BJ (cell line): ENCODE measurements around the gene CENPA. TPM values are rescaled to one million over a fixed set of nuclear protein-coding genes. Genes with fewer than 3 reads are reported as not detected.
A peak's percentile ranks its signal among the peaks of the same experiment; 100 is the strongest.

Experiments
- CTCF ChIA-PET: fragments of 350-600 bp; formaldehyde crosslinking; extraction: SDS; loops from one replicate; lab custom pipeline; 2021; ENCODE audit warnings: antibody characterized with exemption, inconsistent platforms; lab: Yijun Ruan, JAX
- POLR2A ChIA-PET: fragments of 300-600 bp; sonication (Branson Sonifier 250); formaldehyde crosslinking; extraction: SDS; loops from one replicate; lab custom pipeline; 2021; ENCODE audit warnings: antibody characterized with exemption; lab: Charles Lee
- DNase-seq: peaks from one replicate; pipeline ENCODE4 v3.0.0-alpha.2; 2011; ENCODE audit warnings: low read depth
- H3K27me3 ChIP-seq: 2 replicates; pipeline ENCODE4 v1.6.0; 2011; ENCODE audit warnings: low read length; ENCODE audit not compliant: control insufficient read depth, insufficient read depth
- H3K36me3 ChIP-seq: 2 replicates; pipeline ENCODE4 v1.5.1; 2011; ENCODE audit warnings: low read length; ENCODE audit not compliant: control insufficient read depth, insufficient read depth
- H3K4me3 ChIP-seq: 2 replicates; pipeline ENCODE4 v1.5.1; 2011; ENCODE audit warnings: low read depth, mild to moderate bottlenecking, control low read depth, low read length
- CTCF ChIP-seq: IDR thresholded peaks from 2 replicates; pipeline ENCODE4 v1.5.1; 2011; ENCODE audit warnings: low read depth, mild to moderate bottlenecking, control low read depth, inconsistent platforms, low read length, moderate library complexity; ENCODE audit not compliant: insufficient read depth
- polyA plus RNA-seq: library from polyadenylated mRNA; depleted of rRNA; stranded (reverse); fragments of >200 nt; gene quantifications from 2 replicates; pipeline ENCODE4 v1.2.3, GENCODE V29; 2011

CENPA gene
- polyA plus RNA-seq, 1 experiment, result 18.9 TPM

DNA sequence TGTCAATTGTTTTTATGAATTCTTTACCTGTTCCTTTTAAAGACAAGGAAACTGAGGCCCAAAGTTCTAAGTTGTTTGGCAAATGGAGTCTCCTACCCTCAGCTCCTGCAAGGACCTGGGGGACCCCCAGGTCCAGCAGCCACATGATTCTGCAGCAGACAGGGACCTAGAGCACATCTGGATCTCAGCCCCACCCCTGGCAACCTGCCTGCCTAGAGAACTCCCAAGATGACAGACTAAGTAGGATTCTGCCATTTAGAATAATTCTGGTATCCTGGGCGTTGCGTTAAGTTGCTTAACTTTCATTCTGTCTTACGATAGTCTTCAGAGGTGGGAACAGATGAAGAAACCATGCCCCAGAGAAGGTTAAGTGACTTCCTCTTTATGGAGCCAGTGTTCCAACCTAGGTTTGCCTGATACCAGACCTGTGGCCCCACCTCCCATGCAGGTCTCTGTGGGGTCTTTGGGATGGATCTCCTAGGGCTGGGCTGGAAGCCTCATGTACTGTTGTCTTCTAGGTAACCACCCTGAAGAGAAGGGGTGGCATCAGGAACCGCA lies 5.6 kb upstream of the CENPA start:
- CTCF ChIA-PET, result interaction anchor here (0.8 to 1.4 kb wide), 2 partner anchors 9 to 18 kb away, joined by 3 read pairs; no protein-coding TSS in a partner anchor

GRCh38 chr2:26782876-26783704 lies 2.8 kb upstream of the CENPA start:
- H3K36me3 ChIP-seq, result peaks cover 17% of the 10 kb centered on the region
- H3K27me3 ChIP-seq, result no peaks in the 10 kb centered on the region
- ChIA-PET POLR2A (interaction anchor here (0.6 to 0.7 kb wide), 2 partner anchors 11 to 954 kb away, joined by 3 to 10 read pairs; no protein-coding TSS in a partner anchor), CTCF (no interaction called here)
- no peak for DNase-seq
- no peak overlapping the region for H3K4me3 ChIP-seq
- TF ChIP-seq CTCF, result no peak

More for the DNA sequence above, 5.6 kb upstream of the CENPA start:
- POLR2A ChIA-PET, result no interaction called here
- Histone ChIP-seq H3K36me3 (peaks cover 35% of the 10 kb centered on the region), H3K4me3 (no peak overlapping the region), H3K27me3 (no peaks in the 10 kb centered on the region)
- no peak for DNase-seq
- no peak for TF ChIP-seq CTCF

- DNase-seq, result no peak
- CTCF ChIA-PET, result no interaction called here
- Histone ChIP-seq H3K4me3 (no peak overlapping the region), H3K27me3 (no peaks in the 10 kb centered on the region), H3K36me3 (peaks cover 11% of the 10 kb centered on the region)
- POLR2A ChIA-PET, result no interaction called here
- TF ChIP-seq CTCF, result no peak
Measured at GRCh38 chr2:26784570-26785234, 1.2 kb upstream of the CENPA start.

GRCh38 chr2:26786207-26787028 lies 562 bp downstream of the CENPA start:
- ChIA-PET CTCF (interaction anchor here (0.9 kb wide), 1 partner anchor 9 kb away, joined by 3 read pairs; no protein-coding TSS in a partner anchor), POLR2A (no interaction called here)
- Histone ChIP-seq H3K27me3 (no peaks in the 10 kb centered on the region), H3K36me3 (no peaks in the 10 kb centered on the region), H3K4me3 (peak overlapping the region; percentile 66)
- no peak for DNase-seq
- TF ChIP-seq CTCF, result no peak
